Esophagus squamous epithelium (tissue), 5 donors: ENCODE measurements around the gene ARRB1. TPM values are rescaled to one million over a fixed set of nuclear protein-coding genes. Genes with fewer than 3 reads are reported as not detected.

ENCODE experiments used
- DNase-seq: peaks from one replicate; lab custom pipeline; 2025; lab: John Stamatoyannopoulos, UW
- H3K27ac ChIP-seq, 4 donors: fragments of 200-600 bp; sonication (generic); one replicate each; pipeline ENCODE4 v1.5.1; 2016 to 2019; ENCODE audit warnings: mild to moderate bottlenecking in 1 of 4
- H3K27me3 ChIP-seq, 4 donors: fragments of 200-600 bp; sonication (generic); 1 replicate in 3 of 4; 2 replicates in 1 of 4; pipeline versions ENCODE4 v1.5.1 to v1.6.0; 2017 to 2021; ENCODE audit warnings: antibody characterized with exemption in 1 of 4
- H3K36me3 ChIP-seq, 3 donors: fragments of 200-600 bp; sonication (generic); one replicate each; pipeline ENCODE4 v1.5.1; 2016 to 2019
- H3K4me1 ChIP-seq, 3 donors: fragments of 200-600 bp; sonication (generic); one replicate each; pipeline ENCODE4 v1.5.1; 2017 to 2019
- H3K4me3 ChIP-seq, 4 donors: fragments of 200-600 bp; sonication (generic); 1 replicate in 3 of 4; 2 replicates in 1 of 4; pipeline ENCODE4 v1.5.1; 2016 to 2019; ENCODE audit warnings: mild to moderate bottlenecking in 2 of 4, moderate library complexity in 1 of 4
- H3K9me3 ChIP-seq, 3 donors: fragments of 200-600 bp; sonication (generic); one replicate each; pipeline ENCODE4 v1.5.1; 2016 to 2019
- POLR2A ChIP-seq, 4 donors: fragments of 450-650 bp; IDR thresholded peaks; one replicate each; pipeline ENCODE4 v1.6.1; 2017; ENCODE audit warnings: antibody characterized with exemption in 4 of 4, mild to moderate bottlenecking in 4 of 4, moderate library complexity in 3 of 4
- WGBS, 2 donors: methylation state at CpG; one replicate each; pipeline ENCODE4 v1.1.5; 2018; 5-methylcytosine and 5-hydroxymethylcytosine counted together
- intact Hi-C: fragments of 100-400 bp; cut with DNase I; formaldehyde crosslinking; loops from one replicate; pipeline ENCODE4 v1.15.0; 2022
- total RNA-seq, 4 donors: library from RNA; depleted of rRNA; stranded (reverse); fragments of >200 nt; gene quantifications; one replicate each; pipeline ENCODE4 v1.1.0, GENCODE V29; 2016
- TF ChIP-seq, protein P1 (sequence below), 6 experiments: fragments of 450-650 bp in 4 of 6; fragments of 200-600 bp in 2 of 6; sonication (generic) in 2 of 6; IDR thresholded peaks; one replicate each; pipeline ENCODE4 v1.5.1; 2016 to 2019; ENCODE audit warnings: antibody characterized with exemption in 6 of 6, mild to moderate bottlenecking in 4 of 6, moderate library complexity in 4 of 6
- donor health status: DM: yes; HTN: yes; CAD: no.

The ARRB1 gene
- total RNA-seq, 4 donors from 2014 or later = 9.6 to 24.8 (median 17.8) TPM

DNA sequence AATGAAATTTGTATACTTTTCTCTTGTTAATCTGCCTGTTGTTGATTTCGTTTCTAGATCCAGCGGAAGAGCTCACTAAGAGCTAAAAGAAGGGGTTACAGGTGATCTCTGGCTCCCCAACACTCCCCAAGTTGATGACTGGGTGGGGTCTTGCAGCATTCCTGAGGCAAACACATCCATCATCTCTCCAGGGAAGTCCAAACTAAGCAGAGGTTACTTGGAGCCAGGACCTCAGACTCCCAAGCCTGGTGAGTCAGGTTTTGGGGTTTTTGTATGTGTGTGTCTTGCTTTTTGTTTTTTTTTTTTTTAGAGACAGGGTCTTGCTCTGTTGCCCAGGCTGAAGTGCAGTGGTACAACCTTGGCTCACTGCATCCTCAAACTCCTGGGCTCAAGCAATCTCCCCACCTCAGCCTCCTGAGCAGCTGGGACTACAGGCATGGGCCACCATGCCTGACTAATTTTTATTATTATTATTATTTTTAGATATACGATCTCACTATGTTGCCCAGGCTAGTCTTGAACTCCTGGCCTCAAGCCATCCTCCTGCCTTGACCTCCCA lies 36.4 kb upstream of the ARRB1 start:
- 50 to 57% methylated on average over 3 of the region's 3 CpGs for WGBS, 2 donors
- DNase-seq = no peak
- Histone ChIP-seq H3K4me1 (peaks cover 0 to 25% (median 4%) of the 10 kb centered on the region in 3 donors), H3K27ac (no peak overlapping the region), H3K36me3 (no peaks in the 10 kb centered on the region), H3K4me3 (no peak overlapping the region), H3K27me3 (peaks cover 0 to 32% (median 0%) of the 10 kb centered on the region in 4 donors), H3K9me3 (no peaks in the 10 kb centered on the region)
- no peak for TF ChIP-seq POLR2A (IDR thresholded peaks at IDR 0.05)
- TF ChIP-seq, protein P1, sequence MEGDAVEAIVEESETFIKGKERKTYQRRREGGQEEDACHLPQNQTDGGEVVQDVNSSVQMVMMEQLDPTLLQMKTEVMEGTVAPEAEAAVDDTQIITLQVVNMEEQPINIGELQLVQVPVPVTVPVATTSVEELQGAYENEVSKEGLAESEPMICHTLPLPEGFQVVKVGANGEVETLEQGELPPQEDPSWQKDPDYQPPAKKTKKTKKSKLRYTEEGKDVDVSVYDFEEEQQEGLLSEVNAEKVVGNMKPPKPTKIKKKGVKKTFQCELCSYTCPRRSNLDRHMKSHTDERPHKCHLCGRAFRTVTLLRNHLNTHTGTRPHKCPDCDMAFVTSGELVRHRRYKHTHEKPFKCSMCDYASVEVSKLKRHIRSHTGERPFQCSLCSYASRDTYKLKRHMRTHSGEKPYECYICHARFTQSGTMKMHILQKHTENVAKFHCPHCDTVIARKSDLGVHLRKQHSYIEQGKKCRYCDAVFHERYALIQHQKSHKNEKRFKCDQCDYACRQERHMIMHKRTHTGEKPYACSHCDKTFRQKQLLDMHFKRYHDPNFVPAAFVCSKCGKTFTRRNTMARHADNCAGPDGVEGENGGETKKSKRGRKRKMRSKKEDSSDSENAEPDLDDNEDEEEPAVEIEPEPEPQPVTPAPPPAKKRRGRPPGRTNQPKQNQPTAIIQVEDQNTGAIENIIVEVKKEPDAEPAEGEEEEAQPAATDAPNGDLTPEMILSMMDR (IDR thresholded peaks at IDR 0.05) = no peak
- intact Hi-C loops = loop anchor here (10.0 kb wide), 1 partner anchor 63 kb away; no protein-coding TSS in a partner anchor

DNA sequence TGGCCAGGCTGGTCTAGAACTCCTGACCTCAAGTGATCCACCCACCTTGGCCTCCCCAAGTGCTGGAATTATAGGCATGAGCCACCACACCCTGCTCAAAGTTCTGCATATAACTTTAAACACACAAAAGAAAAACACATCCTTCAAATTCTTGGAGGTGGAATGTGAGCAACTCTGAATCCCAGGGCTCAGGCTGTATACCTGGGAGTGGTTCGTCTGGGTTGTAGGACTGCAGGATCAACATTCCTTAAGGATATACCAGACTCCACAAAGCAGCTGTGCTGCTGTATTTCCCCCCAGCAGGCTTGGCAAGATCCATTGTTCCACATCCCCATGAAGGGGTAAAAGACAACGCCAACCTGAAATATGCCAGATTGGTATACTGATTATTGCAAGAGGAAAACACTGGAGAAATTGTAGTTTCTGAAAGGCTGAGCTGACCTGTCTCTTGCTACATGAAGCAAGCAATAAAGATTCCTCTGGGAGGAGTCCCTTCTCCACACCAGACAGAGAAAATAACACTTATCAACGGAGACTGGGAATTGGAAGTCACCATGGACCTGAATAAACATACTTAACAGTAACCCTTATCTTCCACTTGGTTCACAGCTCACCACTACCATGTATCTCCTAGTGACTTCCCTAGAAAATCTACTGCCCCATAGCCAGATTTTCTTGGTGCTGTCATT lies 35.6 kb upstream of the ARRB1 start:
- no peak for DNase-seq
- Histone ChIP-seq H3K27me3 (peaks cover 0 to 32% (median 0%) of the 10 kb centered on the region in 4 donors), H3K27ac (no peak overlapping the region), H3K36me3 (no peaks in the 10 kb centered on the region), H3K4me1 (peaks cover 0 to 25% (median 4%) of the 10 kb centered on the region in 3 donors), H3K4me3 (no peak overlapping the region), H3K9me3 (no peaks in the 10 kb centered on the region)
- WGBS, 2 donors = 40 to 49% methylated on average over 3 of the region's 3 CpGs
- no peak for TF ChIP-seq POLR2A (IDR thresholded peaks at IDR 0.05)
- TF ChIP-seq, protein P1 (IDR thresholded peaks at IDR 0.05) = no peak
- intact Hi-C loops = loop anchor here (10.0 kb wide), 1 partner anchor 62 kb away; no protein-coding TSS in a partner anchor

DNA sequence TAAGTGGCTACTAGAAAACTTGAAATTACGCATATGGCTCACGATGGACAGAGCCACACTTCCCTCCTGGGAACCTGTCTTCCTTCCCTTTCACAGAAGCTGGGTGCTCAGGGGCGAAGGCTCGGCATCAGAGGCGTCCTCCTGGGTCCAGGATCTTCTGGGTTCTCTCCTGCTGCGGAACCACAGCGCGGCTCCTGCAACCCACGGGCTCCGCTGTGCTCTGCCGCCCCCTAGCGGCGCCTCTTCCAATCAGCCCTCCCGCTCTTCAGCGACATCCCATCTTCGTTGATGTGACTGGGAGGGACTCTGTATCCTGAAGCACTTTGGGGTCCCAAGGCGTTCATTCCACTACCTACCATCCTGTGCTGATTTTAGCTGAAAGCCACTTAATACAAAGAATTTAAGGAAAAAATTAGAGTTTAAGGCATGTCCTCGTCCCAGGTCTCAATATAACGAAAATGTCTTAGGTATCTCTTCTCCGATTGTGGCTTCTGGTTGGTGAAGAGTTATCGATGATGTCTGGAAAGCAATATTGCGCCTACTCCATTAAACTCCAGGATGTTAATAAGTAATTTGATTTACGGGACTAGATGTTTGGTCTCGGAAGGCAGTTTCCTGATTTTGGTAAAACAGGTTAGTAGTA lies 33.1 kb upstream of the ARRB1 start:
- Histone ChIP-seq H3K9me3 (no peaks in the 10 kb centered on the region), H3K4me1 (peaks cover 4 to 41% (median 9%) of the 10 kb centered on the region in 3 donors), H3K4me3 (no peak overlapping the region), H3K27ac (no peak overlapping the region), H3K36me3 (no peaks in the 10 kb centered on the region), H3K27me3 (peaks cover 0 to 20% (median 0%) of the 10 kb centered on the region in 4 donors)
- WGBS, 2 donors = 25 to 35% methylated on average over 16 to 17 of the region's 24 CpGs
- no peak for TF ChIP-seq POLR2A (IDR thresholded peaks at IDR 0.05)
- TF ChIP-seq, protein P1 (IDR thresholded peaks at IDR 0.05) = peak; percentile 95 to 98 (median 96)
- DNase-seq = no peak
- intact Hi-C loops = loop anchor here (5.0 to 10.0 kb wide), 2 partner anchors 60 to 102 kb away; no protein-coding TSS in a partner anchor

DNA sequence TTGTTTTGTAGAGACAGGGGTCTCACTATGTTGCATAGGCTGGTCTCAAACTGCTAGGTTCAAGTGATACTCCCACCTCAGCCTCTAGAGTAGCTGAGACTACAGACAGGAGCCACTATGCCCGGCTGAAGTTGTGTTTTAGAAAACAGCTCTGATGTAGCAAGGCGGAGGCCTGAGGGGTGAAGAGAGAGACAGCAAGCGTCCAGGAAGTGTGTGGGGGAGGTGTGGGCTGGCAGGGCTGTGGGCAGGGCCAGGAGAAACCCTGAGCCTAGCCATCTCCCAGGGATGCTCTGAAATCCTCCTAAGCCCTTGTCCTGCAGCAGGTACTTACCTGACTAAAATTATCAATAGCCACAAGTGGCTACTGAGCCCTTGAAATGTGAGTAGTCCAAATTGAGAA lies 31.8 kb upstream of the ARRB1 start:
- peaks cover 0 to 20% (median 0%) of the 10 kb centered on the region in 4 donors for H3K27me3 ChIP-seq
- intact Hi-C loops = loop anchor here (5.0 to 10.0 kb wide), 2 partner anchors 58 to 101 kb away; no protein-coding TSS in a partner anchor
- 37 to 65% methylated on average over 3 of the region's 3 CpGs for WGBS, 2 donors

More for the DNA sequence above, 31.8 kb upstream of the ARRB1 start:
- no peak overlapping the region for H3K27ac ChIP-seq
- no peaks in the 10 kb centered on the region for H3K36me3 ChIP-seq
- H3K4me1 ChIP-seq = peaks cover under 1 to 30% (median 9%) of the 10 kb centered on the region in 3 donors
- H3K4me3 ChIP-seq = no peak overlapping the region
- DNase-seq = no peak
- TF ChIP-seq POLR2A (IDR thresholded peaks at IDR 0.05) = no peak
- TF ChIP-seq, protein P1 (IDR thresholded peaks at IDR 0.05) = no peak
- no peaks in the 10 kb centered on the region for H3K9me3 ChIP-seq
